ES-I3 (cell line): Measurements from ENCODE around the gene HOXC9.

Experiments used
- H3K36me3 ChIP-seq: 2 replicates; pipeline ENCODE4 v1.6.1; 2013; ENCODE audit warnings: mild to moderate bottlenecking, low read length, control low read depth, moderate library complexity; ENCODE audit not compliant: insufficient read depth
- H3K4me1 ChIP-seq: 2 replicates; pipeline ENCODE4 v1.6.1; 2013; ENCODE audit warnings: mild to moderate bottlenecking, control low read depth, low read length; ENCODE audit not compliant: insufficient read depth
- H3K9ac ChIP-seq: 2 replicates; pipeline ENCODE4 v1.6.1; 2013; ENCODE audit warnings: low read depth, mild to moderate bottlenecking, low read length, moderate library complexity
- H3K9me3 ChIP-seq: 2 replicates; pipeline ENCODE4 v1.6.1; 2013; ENCODE audit warnings: mild to moderate bottlenecking, low read length, moderate library complexity; ENCODE audit not compliant: control insufficient read depth, insufficient read depth

HOXC9 gene

DNA sequence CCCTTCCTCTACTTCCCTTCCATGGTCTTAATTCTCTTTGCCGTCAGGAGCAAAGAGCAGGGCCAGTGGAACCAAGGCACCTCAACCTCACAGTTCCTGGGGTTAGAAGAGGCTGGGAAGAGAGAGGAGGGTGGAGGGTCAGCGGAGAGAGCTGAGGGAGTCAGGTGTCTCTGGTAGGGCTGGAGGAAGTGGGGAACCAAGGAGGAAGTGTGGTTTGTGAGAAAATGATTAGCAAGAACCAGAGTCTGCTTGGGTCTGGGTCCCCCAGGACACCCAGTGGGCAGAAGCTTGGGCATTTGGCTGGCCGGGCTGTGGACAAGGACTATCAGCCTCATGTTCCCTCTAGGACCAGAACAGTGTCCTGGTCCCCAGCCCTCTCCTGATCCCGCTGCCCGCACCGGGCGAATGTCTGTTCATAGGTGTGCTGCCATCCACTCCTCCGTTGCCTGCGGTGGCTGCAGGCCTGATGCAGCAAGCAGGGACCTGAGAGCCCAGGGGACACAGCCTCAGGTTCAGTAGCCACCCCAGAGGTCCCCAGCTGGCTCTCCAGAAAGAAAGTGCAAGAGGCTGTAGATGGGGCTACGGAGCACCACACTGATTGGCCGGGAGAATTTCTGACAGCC lies 42.9 kb upstream of the HOXC9 start:
- Histone ChIP-seq H3K4me1 (peaks cover 10% of the 10 kb centered on the region; the same call in 1 of the 2 replicates), H3K36me3 (no peaks in the 10 kb centered on the region), H3K9ac (no peak overlapping the region), H3K9me3 (no peaks in the 10 kb centered on the region)

DNA sequence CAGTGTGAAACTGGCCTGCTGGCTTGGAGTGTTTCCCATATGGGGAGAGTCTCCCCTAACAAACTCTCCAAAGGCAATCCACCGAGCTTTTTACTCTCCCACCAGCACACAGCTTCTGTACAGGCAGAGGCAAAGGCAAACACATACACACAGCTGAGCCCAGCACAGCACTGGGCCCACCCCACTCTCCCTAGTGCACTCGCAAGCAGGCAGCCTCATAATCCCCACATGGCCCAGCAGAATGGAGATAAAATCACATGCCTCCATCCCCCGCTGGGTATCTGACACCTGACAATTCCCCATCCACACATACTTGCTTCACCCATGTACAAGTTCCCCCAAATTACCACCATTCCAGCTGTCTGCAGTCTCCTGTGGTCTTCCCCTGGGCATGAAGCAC lies 41.8 kb upstream of the HOXC9 start:
- Histone ChIP-seq H3K9me3 (no peaks in the 10 kb centered on the region), H3K36me3 (no peaks in the 10 kb centered on the region), H3K9ac (no peak overlapping the region), H3K4me1 (peaks cover 6% of the 10 kb centered on the region; the same call in 1 of the 2 replicates)

DNA sequence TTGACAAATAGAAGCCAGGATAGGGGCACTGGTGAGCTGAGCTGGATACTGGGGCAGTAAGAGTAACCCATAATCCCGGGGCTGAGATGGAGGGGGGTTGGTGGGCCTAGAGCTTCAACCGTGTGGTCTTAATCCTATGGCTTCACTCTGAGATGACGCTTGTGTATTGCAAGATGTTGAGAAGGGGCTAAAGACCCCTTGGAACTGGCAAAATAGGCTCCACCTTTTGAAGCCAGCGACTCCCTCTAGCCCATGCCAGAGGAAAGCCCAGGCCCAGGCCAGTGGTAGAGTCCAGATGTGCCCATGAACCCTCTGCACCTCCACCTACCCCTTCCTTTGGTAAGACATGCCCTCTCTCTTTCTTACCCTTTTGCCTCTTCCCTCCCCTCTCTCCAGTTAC lies 40.6 kb upstream of the HOXC9 start:
- no peaks in the 10 kb centered on the region for H3K36me3 ChIP-seq
- H3K9me3 ChIP-seq, result no peaks in the 10 kb centered on the region
- H3K4me1 ChIP-seq, result peaks cover 4% of the 10 kb centered on the region; the same call in 1 of the 2 replicates
- no peak overlapping the region for H3K9ac ChIP-seq

DNA sequence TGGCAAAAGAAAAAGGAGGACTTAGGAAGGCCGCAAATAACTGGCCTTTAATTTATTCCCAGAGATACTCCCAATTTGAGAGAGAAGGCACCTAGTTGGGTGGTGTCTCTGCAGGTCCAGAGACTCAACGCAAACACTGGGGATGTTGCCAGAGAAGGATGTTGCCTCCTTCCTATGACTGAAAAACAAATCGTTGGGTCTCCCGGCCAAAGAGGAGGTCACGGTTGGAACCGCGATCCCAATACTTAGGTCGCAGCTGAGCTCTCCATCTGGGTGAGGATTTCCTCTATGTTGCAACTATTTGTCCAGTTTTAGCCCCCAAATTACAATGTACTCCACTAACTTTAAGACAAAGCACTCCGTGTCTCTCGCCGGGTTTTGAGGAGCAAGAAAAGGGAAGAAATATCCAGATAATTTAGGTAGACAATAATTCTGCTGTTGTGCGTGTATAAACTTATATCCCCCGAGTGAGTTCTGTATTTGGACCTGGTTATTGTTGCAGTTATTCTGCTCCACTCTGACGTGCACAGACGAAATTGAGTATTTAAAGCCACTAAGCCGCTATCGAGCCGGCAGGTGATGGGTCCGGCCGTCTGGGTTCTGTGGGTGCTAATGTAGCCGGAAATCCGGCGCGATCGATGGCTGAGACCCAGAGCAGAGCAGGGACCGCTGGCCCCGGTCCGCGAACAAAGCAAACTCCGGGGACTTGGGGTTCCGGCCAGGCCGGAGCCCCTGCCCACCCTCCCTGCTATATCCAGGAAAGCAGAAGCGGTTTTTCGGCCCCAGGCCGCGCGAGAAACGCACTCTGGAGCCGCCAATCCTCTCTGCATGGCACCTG lies 39.6 kb upstream of the HOXC9 start:
- Histone ChIP-seq H3K4me1 (peaks cover 4% of the 10 kb centered on the region; the same call in 1 of the 2 replicates), H3K9ac (no peak overlapping the region), H3K9me3 (no peaks in the 10 kb centered on the region)

DNA sequence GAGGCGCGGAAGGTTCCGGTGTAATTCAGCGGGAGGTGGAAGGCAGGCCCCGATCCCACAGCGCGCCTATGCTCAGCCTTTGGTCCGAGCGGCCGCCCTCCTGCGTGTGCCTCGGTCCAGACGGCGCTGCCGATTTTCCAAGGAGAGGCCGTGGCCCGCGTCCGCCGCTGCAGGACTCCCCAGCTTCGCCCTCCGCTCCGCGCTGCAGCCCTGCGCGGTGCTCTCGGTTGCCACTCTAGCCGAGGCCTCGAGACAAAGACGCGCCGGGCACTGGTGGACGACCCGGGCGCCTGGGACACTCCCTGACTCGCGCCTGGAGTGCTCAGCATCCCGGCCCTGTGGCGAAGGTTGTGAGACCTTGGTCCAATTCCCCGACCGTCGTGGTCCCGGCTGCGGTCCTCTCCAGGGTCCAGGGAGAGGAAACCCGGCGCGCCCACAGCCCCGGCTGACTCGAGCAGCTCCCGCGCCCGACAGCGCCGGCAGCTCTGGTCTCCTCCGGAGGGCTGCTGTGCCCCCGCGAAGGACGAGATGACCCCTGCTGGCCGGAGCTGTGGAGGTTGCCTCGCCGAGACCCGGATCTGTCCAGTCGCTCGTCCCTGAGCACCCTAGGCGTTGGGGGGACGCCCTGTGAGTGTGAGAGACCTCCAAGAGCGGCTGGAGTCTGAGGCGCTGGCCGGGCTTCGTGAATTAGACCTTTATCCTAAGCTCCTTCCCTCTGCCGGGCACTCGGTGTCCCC lies 38.8 kb upstream of the HOXC9 start:
- H3K9ac ChIP-seq, result no peak overlapping the region
- H3K4me1 ChIP-seq, result no peaks in the 10 kb centered on the region
- H3K36me3 ChIP-seq, result no peaks in the 10 kb centered on the region
- no peaks in the 10 kb centered on the region for H3K9me3 ChIP-seq

More for the DNA sequence above, 39.6 kb upstream of the HOXC9 start:
- no peaks in the 10 kb centered on the region for H3K36me3 ChIP-seq

DNA sequence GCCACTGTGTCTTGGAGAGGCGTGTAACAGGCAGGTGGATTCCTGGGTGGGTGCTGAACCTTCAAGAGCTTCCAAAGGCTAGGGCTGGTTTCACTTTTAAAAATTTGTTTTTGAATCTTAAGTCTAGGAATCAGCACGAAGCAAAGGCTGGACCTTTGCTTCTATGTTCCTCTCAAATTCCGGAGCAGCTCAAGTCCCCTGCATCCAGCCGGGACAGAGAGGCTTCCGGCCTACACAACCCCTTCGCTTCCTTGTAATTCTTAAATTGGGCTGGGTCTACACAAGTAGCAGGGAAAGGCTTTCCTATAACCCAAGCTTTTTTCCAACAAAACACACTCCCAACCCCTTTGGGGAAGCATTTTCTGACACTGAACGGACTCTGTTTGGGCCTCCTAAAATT lies 37.0 kb upstream of the HOXC9 start:
- Histone ChIP-seq H3K36me3 (no peaks in the 10 kb centered on the region), H3K9ac (no peak overlapping the region), H3K4me1 (no peaks in the 10 kb centered on the region), H3K9me3 (no peaks in the 10 kb centered on the region)

DNA sequence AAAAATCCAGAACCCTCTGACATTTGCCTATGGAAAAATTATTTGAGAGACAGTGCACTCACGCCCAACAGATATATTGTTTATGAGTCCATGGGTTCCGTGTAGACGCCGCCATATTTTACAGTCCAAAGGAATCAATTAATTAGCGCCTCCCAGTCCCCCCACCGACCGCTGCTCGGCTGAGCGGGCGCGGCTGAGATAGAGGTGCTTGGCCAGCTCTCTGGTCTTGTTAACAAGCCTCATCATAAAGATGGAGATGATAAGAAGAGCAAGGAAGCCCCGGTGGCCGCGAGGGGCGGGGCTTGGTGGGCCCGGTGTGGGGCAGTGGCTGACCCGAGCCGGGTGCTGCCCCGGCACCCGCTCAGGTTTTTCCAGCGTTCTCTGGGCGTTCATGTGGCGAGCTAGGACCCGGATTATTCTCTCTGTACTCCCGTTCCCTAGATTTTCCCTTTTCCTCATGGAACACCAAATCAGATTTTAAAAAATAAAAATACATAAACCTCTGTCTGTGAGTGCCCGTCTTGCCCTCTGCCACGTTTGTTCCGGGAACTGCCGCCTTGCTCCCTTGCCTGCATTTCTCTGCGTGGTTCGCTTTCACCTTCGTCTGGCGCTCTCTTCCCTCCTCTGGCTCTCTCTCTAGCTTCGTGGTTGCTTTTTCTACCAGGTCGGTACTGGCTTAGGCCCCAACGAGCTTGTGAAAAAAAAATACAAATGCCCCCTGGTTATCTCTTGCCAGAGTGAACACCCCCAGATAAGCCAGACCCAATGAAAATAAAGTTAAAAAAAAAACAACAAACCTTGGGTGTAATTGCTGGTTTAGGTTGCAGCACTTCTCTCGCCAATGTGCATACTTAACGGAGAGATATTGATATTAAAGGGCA lies 36.3 kb upstream of the HOXC9 start:
- no peaks in the 10 kb centered on the region for H3K9me3 ChIP-seq
- H3K4me1 ChIP-seq, result no peaks in the 10 kb centered on the region
- no peak overlapping the region for H3K9ac ChIP-seq
- H3K36me3 ChIP-seq, result no peaks in the 10 kb centered on the region

DNA sequence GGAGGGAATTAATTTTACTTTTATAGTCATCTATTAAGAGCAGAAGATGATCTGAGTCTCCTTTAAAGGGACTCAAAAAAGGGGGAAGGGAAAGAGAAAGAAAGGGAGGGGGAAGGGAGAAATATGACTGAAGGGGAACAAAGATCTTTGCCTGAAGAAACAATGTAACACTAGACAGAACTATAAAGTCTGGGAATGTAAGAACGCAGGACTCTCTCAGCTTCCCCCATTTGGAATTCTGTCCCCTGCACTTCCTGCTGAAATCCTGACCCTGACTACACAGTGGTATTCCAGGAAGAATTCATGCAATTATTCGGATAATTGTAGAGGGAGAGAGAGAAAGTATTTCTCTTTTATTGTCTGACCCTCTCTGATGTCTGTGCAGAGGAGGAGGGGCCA lies 35.6 kb upstream of the HOXC9 start:
- Histone ChIP-seq H3K9me3 (no peaks in the 10 kb centered on the region), H3K4me1 (no peaks in the 10 kb centered on the region), H3K36me3 (no peaks in the 10 kb centered on the region), H3K9ac (no peak overlapping the region)

DNA sequence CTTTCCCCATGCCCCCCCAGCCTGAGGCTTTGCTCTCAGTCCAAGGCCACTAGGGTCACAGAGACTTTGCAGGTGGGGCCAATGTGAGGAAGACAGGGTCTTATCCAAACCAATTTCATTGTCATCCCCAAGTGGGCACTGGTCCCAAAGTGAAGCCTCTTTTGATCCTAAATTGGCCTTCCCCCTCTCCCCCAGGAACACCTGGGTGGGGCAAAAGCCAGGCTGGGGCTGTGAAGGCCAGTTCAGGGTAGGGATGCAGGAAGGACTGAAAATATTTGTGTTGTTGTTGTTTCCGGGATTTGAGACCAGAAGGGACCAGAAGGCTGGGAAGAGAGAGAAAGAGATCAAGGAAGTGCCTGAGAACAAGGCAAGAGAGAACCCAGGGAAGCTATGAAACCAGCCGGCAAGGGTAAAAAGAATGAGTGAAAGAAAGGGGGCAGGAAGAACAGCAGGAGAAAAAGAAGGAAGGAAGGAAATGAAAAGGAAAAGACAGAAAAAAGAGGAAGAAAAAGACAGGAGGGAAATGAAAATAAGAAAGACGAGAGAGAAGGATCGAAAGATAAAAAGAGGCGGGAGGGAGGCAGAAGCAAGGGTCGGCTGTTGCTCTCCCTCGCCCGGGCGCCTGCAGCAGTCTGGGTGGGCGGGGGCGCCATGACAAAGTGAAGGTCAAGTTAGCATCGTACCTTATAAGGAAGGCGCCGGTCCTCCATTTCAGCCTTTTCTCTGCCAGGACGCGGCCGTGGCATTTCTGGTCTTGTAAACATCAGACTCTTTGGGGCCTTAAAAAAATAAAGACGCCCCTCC lies 34.5 kb upstream of the HOXC9 start:
- H3K9ac ChIP-seq, result peak overlapping the region; percentile 26; the same call in 1 of the 2 replicates
- no peaks in the 10 kb centered on the region for H3K36me3 ChIP-seq
- H3K9me3 ChIP-seq, result no peaks in the 10 kb centered on the region
- H3K4me1 ChIP-seq, result no peaks in the 10 kb centered on the region

DNA sequence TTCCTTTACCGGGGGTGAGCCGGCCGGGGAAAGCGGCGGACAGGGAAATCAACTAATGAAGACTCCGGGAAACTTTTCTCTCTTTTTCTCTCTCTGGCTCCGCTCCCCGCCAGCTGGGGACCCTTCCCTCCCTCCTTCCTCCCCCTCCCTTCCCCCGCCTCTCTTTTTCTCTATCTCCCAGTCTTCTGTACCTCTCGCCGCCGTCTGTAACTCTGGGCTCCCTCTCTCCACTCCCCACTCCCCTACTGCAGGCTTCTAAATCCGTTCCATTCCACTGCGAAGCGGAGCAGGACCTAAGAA lies 33.9 kb upstream of the HOXC9 start:
- Histone ChIP-seq H3K9me3 (no peaks in the 10 kb centered on the region), H3K4me1 (no peaks in the 10 kb centered on the region), H3K36me3 (no peaks in the 10 kb centered on the region), H3K9ac (peak overlapping the region; percentile 26; the same call in 1 of the 2 replicates)

DNA sequence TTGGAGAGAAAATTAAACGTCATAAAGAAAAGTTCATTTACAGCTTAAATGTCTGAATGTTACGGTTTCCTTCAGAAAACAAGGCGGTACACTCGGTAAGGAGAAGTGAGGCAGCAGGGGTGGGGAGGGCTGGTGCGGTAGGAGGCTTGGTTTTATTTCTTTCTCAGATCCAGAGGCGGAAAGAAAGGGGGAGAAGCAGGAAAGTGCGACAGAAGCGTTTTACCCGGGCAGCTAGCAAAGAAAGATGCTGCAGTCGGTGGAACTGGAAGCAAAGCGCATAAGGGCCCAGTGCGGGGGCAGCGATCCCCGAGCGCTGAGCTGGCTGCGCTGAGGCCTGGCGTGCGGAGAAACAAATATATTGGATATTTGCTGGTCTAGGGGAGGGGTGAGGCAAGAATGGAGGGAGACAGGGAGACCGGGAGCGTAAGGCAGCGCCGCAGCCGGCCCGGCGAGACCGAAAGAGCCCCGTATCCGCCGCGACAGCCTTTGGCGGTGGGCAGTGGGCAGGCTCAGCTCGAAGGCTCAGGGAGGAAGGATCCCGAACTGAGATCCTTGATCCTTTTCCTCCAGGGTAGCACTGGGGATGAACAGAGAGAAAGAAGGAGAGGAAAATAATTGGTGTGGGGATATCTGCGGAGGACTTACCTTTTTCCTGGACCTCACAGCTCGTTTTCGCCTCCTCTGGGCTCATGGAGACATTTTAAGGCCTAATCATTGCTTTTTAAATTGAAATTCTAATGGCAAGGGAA lies 33.4 kb upstream of the HOXC9 start:
- no peaks in the 10 kb centered on the region for H3K9me3 ChIP-seq
- H3K36me3 ChIP-seq, result no peaks in the 10 kb centered on the region
- H3K4me1 ChIP-seq, result no peaks in the 10 kb centered on the region
- H3K9ac ChIP-seq, result no peak overlapping the region

DNA sequence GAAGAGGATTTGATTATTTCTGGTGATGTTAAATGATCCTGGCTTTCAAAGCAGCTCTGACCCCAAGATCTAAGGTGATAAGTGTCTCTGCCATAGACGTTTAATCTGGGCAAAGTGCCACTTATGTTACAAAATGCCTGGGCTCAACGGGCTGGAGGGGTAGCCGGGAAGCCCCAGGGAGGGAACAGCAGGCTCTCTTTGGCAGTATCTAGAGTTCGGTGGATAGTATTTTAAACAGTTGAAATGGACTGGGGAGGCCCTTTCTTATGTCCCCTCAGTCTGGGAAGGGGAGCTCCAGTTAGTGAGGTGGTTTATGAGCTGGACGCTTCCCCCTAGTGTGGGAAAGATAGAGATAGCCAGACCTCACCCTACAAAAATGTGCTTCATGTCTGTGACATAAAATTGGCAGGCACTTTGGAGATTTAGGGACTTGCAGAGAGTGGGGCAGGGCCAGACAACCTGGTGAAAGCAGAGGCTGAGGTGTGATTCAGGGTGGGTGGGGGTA lies 32.5 kb upstream of the HOXC9 start:
- Histone ChIP-seq H3K36me3 (no peaks in the 10 kb centered on the region), H3K4me1 (no peaks in the 10 kb centered on the region), H3K9ac (no peak overlapping the region), H3K9me3 (no peaks in the 10 kb centered on the region)
